HEK293 (cell line): ENCODE measurements around the gene C1orf167.

Source experiments
- HOXD13 ChIP-seq: sonication (generic); formaldehyde crosslinking; IDR thresholded peaks from 2 replicates; pipeline ENCODE4 v1.8.0; 2022; ENCODE audit warnings: missing genetic modification reagents, borderline replicate concordance
- KLF10 ChIP-seq: fragments of 450-650 bp; IDR thresholded peaks from 2 replicates; pipeline ENCODE4 v1.5.1; 2018; ENCODE audit warnings: missing biosample characterization, mild to moderate bottlenecking, missing genetic modification characterization
- YY1 ChIP-seq: fragments of 450-650 bp; formaldehyde crosslinking; IDR thresholded peaks from 2 replicates; pipeline ENCODE4 v1.5.1; 2018; ENCODE audit warnings: missing biosample characterization, missing genetic modification characterization
- ZBTB20 ChIP-seq: fragments of 450-650 bp; formaldehyde crosslinking; IDR thresholded peaks from 2 replicates; pipeline ENCODE4 v1.5.1; 2016; ENCODE audit warnings: missing biosample characterization, missing genetic modification characterization
- ZNF2 ChIP-seq: fragments of 450-650 bp; formaldehyde crosslinking; IDR thresholded peaks from 2 replicates; pipeline ENCODE4 v1.5.1; 2016; ENCODE audit warnings: missing biosample characterization, missing genetic modification characterization
- ZNF23 ChIP-seq: fragments of 450-650 bp; formaldehyde crosslinking; IDR thresholded peaks from 2 replicates; pipeline ENCODE4 v1.5.1; 2016; ENCODE audit warnings: missing biosample characterization, missing genetic modification characterization, borderline replicate concordance
- ZNF274 ChIP-seq, 2 experiments: fragments of 200-500 bp in 1 of 2; fragments of 450-650 bp in 1 of 2; sonication (Bioruptor generic) in 1 of 2; formaldehyde crosslinking in 1 of 2; IDR thresholded peaks; 2 replicates each; pipeline versions ENCODE4 v1.5.1 to v1.6.1; 2014 to 2016; ENCODE audit warnings: borderline replicate concordance in 1 of 2, inconsistent platforms in 1 of 2, low read length in 1 of 2, missing biosample characterization in 1 of 2, missing genetic modification characterization in 1 of 2
- ZNF302 ChIP-seq: fragments of 450-650 bp; formaldehyde crosslinking; IDR thresholded peaks from 2 replicates; pipeline ENCODE4 v1.5.1; 2016; ENCODE audit warnings: missing biosample characterization, missing genetic modification characterization, low read depth
- ZNF548 ChIP-seq: fragments of 450-650 bp; formaldehyde crosslinking; IDR thresholded peaks from 2 replicates; pipeline ENCODE4 v1.5.1; 2016; ENCODE audit warnings: missing biosample characterization, missing genetic modification characterization
- ZNF654 ChIP-seq: fragments of 450-650 bp; formaldehyde crosslinking; IDR thresholded peaks from 2 replicates; pipeline ENCODE4 v1.5.1; 2016; ENCODE audit warnings: low read depth, missing biosample characterization, missing genetic modification characterization
- TF ChIP-seq, protein P1 (sequence below): fragments of 450-650 bp; formaldehyde crosslinking; IDR thresholded peaks from 2 replicates; pipeline ENCODE4 v1.5.1; 2016; ENCODE audit warnings: missing biosample characterization, missing genetic modification characterization
- TF ChIP-seq, protein P2 (sequence below): fragments of 450-650 bp; formaldehyde crosslinking; IDR thresholded peaks from 2 replicates; pipeline ENCODE4 v1.5.1; 2017; ENCODE audit warnings: missing biosample characterization, missing genetic modification characterization
- TF ChIP-seq, protein P3 (sequence below): fragments of 450-650 bp; formaldehyde crosslinking; conservative IDR thresholded peaks from 2 replicates; pipeline ENCODE4 v1.5.1; 2016; ENCODE audit warnings: low read depth, missing biosample characterization, missing genetic modification characterization

DNA sequence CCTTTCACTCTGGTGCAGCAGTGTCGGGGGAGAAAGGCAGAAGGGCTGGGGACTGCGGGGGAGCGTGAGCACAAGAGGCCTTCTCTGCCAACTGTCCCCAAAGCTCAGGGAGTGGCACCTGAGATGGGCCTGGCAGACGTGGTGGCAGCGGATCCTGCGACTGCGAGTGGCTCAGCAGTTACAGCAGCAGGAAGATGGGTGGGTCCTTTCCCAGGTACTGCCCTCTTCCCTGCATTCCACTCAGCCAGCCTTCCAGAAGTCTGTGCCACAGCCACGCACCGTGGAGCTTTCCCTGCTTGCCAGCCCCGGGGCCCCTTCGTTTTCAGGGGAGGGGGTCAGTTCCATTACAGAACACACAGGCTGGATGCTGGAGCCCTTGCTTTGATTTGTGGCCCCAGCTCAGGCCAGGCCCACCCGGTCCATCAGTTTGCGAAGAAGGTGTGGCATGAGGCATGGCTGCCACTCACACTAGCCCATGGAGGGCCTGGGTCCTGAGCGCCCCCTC lies 26.6 kb downstream of the C1orf167 start:
- TF ChIP-seq, protein P1, sequence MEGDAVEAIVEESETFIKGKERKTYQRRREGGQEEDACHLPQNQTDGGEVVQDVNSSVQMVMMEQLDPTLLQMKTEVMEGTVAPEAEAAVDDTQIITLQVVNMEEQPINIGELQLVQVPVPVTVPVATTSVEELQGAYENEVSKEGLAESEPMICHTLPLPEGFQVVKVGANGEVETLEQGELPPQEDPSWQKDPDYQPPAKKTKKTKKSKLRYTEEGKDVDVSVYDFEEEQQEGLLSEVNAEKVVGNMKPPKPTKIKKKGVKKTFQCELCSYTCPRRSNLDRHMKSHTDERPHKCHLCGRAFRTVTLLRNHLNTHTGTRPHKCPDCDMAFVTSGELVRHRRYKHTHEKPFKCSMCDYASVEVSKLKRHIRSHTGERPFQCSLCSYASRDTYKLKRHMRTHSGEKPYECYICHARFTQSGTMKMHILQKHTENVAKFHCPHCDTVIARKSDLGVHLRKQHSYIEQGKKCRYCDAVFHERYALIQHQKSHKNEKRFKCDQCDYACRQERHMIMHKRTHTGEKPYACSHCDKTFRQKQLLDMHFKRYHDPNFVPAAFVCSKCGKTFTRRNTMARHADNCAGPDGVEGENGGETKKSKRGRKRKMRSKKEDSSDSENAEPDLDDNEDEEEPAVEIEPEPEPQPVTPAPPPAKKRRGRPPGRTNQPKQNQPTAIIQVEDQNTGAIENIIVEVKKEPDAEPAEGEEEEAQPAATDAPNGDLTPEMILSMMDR (tag by site-specific recombination): no peak
- no peak for TF ChIP-seq ZNF2 (tag by site-specific recombination)
- no peak for TF ChIP-seq ZNF548 (tag by site-specific recombination)
- no peak for TF ChIP-seq YY1
- TF ChIP-seq ZNF23: no peak
- TF ChIP-seq KLF10: no peak
- no peak for TF ChIP-seq HOXD13 (CRISPR knock-in tag)
- TF ChIP-seq, protein P2, sequence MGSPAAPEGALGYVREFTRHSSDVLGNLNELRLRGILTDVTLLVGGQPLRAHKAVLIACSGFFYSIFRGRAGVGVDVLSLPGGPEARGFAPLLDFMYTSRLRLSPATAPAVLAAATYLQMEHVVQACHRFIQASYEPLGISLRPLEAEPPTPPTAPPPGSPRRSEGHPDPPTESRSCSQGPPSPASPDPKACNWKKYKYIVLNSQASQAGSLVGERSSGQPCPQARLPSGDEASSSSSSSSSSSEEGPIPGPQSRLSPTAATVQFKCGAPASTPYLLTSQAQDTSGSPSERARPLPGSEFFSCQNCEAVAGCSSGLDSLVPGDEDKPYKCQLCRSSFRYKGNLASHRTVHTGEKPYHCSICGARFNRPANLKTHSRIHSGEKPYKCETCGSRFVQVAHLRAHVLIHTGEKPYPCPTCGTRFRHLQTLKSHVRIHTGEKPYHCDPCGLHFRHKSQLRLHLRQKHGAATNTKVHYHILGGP (tag by site-specific recombination): no peak
- no peak for TF ChIP-seq ZNF654 (tag by site-specific recombination)
- TF ChIP-seq, protein P3, sequence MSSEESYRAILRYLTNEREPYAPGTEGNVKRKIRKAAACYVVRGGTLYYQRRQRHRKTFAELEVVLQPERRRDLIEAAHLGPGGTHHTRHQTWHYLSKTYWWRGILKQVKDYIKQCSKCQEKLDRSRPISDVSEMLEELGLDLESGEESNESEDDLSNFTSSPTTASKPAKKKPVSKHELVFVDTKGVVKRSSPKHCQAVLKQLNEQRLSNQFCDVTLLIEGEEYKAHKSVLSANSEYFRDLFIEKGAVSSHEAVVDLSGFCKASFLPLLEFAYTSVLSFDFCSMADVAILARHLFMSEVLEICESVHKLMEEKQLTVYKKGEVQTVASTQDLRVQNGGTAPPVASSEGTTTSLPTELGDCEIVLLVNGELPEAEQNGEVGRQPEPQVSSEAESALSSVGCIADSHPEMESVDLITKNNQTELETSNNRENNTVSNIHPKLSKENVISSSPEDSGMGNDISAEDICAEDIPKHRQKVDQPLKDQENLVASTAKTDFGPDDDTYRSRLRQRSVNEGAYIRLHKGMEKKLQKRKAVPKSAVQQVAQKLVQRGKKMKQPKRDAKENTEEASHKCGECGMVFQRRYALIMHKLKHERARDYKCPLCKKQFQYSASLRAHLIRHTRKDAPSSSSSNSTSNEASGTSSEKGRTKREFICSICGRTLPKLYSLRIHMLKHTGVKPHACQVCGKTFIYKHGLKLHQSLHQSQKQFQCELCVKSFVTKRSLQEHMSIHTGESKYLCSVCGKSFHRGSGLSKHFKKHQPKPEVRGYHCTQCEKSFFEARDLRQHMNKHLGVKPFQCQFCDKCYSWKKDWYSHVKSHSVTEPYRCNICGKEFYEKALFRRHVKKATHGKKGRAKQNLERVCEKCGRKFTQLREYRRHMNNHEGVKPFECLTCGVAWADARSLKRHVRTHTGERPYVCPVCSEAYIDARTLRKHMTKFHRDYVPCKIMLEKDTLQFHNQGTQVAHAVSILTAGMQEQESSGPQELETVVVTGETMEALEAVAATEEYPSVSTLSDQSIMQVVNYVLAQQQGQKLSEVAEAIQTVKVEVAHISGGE (tag by site-specific recombination): no peak
- TF ChIP-seq ZBTB20 (tag by site-specific recombination): 0 out of 2 replicates have a peak, but pooled peaks have one; percentile 6
- TF ChIP-seq ZNF274 (IDR thresholded peaks at IDR 0.05; ENCODE audit: low read length): no peak
- no peak for TF ChIP-seq ZNF274 (tag by site-specific recombination; IDR thresholded peaks at IDR 0.05; ENCODE audit: borderline replicate concordance)
- TF ChIP-seq ZNF302 (tag by site-specific recombination): no peak
